ENCODE data around the gene OCEL1. TPM values are rescaled to one million over a fixed set of nuclear protein-coding genes. Genes with fewer than 3 reads are reported as not detected.

The OCEL1 gene
- total and polyA plus RNA-seq, 2 of the 13 experiments (the other 11 are each of a cell fraction or from before 2014, with no cell fraction given): 10.6 to 17.2 TPM

- TF ChIP-seq EEA1 (CRISPR knock-in tag; IDR thresholded peaks at IDR 0.05; ENCODE audit: borderline replicate concordance): no peak
- no peak for TF ChIP-seq TCF7L2 (IDR thresholded peaks at IDR 0.05; ENCODE audit: low read depth, low read length)
- TF ChIP-seq NR2F1 (CRISPR knock-in tag; IDR thresholded peaks at IDR 0.05): no peak; a peak in 1 of 4 replicates
- no peak for TF ChIP-seq ZNF281 (CRISPR knock-in tag; IDR thresholded peaks at IDR 0.05; ENCODE audit: borderline replicate concordance)
- TF ChIP-seq PAX8 (CRISPR knock-in tag; IDR thresholded peaks at IDR 0.05; ENCODE audit: borderline replicate concordance): no peak
- no peak; the same call in 1 of the 2 replicates for TF ChIP-seq KLF12 (CRISPR knock-in tag; IDR thresholded peaks at IDR 0.05; ENCODE audit: borderline replicate concordance)
- TF ChIP-seq, protein P1, sequence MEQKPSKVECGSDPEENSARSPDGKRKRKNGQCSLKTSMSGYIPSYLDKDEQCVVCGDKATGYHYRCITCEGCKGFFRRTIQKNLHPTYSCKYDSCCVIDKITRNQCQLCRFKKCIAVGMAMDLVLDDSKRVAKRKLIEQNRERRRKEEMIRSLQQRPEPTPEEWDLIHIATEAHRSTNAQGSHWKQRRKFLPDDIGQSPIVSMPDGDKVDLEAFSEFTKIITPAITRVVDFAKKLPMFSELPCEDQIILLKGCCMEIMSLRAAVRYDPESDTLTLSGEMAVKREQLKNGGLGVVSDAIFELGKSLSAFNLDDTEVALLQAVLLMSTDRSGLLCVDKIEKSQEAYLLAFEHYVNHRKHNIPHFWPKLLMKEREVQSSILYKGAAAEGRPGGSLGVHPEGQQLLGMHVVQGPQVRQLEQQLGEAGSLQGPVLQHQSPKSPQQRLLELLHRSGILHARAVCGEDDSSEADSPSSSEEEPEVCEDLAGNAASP (CRISPR knock-in tag; IDR thresholded peaks at IDR 0.05; ENCODE audit: borderline replicate concordance): no peak
- TF ChIP-seq CHD4 (IDR thresholded peaks at IDR 0.05; ENCODE audit: borderline replicate concordance, low read length): no peak
- TF ChIP-seq ZBTB14 (CRISPR knock-in tag; IDR thresholded peaks at IDR 0.05): no peak
- TF ChIP-seq KLF11 (CRISPR knock-in tag; IDR thresholded peaks at IDR 0.05): peak; percentile 55; the same call in 1 of the 2 replicates
- peak; percentile 15; the same call in 1 of the 2 replicates for TF ChIP-seq NR2F2 (IDR thresholded peaks at IDR 0.05; ENCODE audit: borderline replicate concordance, low read depth)
- no peak for TF ChIP-seq ZNF790 (CRISPR knock-in tag; IDR thresholded peaks at IDR 0.05; ENCODE audit: borderline replicate concordance)
- TF ChIP-seq HMG20B (CRISPR knock-in tag; conservative IDR thresholded peaks at IDR 0.05): no peak
- no peak for TF ChIP-seq MEIS2 (CRISPR knock-in tag; IDR thresholded peaks at IDR 0.05)
- TF ChIP-seq, protein P2, sequence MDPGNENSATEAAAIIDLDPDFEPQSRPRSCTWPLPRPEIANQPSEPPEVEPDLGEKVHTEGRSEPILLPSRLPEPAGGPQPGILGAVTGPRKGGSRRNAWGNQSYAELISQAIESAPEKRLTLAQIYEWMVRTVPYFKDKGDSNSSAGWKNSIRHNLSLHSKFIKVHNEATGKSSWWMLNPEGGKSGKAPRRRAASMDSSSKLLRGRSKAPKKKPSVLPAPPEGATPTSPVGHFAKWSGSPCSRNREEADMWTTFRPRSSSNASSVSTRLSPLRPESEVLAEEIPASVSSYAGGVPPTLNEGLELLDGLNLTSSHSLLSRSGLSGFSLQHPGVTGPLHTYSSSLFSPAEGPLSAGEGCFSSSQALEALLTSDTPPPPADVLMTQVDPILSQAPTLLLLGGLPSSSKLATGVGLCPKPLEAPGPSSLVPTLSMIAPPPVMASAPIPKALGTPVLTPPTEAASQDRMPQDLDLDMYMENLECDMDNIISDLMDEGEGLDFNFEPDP (CRISPR knock-in tag; conservative IDR thresholded peaks at IDR 0.05): no peak
- TF ChIP-seq NBN (conservative IDR thresholded peaks at IDR 0.05): no peak
- no peak for TF ChIP-seq FOXP4 (CRISPR knock-in tag; IDR thresholded peaks at IDR 0.05)
- peak; percentile 34; the same call in 1 of the 2 replicates for TF ChIP-seq ZMYM4 (CRISPR knock-in tag; IDR thresholded peaks at IDR 0.05)
- no peak for TF ChIP-seq TCF7 (IDR thresholded peaks at IDR 0.05; ENCODE audit: low read depth)
- TF ChIP-seq ZNF205 (CRISPR knock-in tag; IDR thresholded peaks at IDR 0.05): 0 out of 2 replicates have a peak, but pooled peaks have one; percentile 33
- TF ChIP-seq PHF21A (CRISPR knock-in tag; IDR thresholded peaks at IDR 0.05): peak; percentile 82
These were observed 41.2 kb downstream of the OCEL1 start, which contains the start of gene BABAM1 (continued) for GRCh38 chr19:17266975-17267788.

Data from HepG2 (cell line).